ENCODE measurements around the gene PNLIPRP2. TPM values are rescaled to one million over a fixed set of nuclear protein-coding genes. Genes with fewer than 3 reads are reported as not detected.

The PNLIPRP2 gene
- total RNA-seq, 4 donors from 2014 or later: not detected

DNA sequence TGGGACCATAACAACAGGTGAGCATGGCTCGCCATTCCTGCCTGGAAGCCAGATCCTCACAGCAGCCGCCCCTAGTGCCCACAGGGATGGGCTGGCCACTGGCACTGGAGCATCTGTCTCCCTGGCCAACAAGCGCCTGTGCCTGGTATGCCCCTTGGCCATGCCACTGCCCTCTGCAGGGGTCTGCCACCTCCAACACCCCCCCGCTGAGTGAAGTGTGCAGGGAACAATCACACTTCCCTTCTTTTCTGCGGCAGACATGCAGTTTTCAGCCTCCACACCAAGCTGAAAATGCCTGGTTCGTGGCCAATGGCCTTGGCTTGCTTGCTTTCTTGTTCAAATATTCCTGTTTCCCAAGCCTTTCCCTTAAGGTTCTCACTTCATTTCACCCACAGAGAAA is 70.9 kb downstream of the PNLIPRP2 start:
- peak overlapping the region in 3 of 4 donors; percentile 9 to 48 (median 48) for H3K27ac ChIP-seq (replicated peaks in 1 of 4)
- DNase-seq (ENCODE audit: extremely low spot score): no peak
- WGBS: 58% methylated on average over 4 of the region's 6 CpGs
- peaks cover 51 to 62% (median 59%) of the 10 kb centered on the region in 4 donors for H3K4me1 ChIP-seq
- H3K4me3 ChIP-seq: no peak overlapping the region
- intact Hi-C loops (cut with DNase I): no loop called here
- H3K36me3 ChIP-seq: peaks cover 0 to 5% (median 0%) of the 10 kb centered on the region in 4 donors
- TF ChIP-seq EP300 (IDR thresholded peaks at IDR 0.05): no peak
- TF ChIP-seq POLR2AphosphoS5 (IDR thresholded peaks at IDR 0.05): no peak
- no peaks in the 10 kb centered on the region for H3K27me3 ChIP-seq
- H3K9me3 ChIP-seq: no peaks in the 10 kb centered on the region

DNA sequence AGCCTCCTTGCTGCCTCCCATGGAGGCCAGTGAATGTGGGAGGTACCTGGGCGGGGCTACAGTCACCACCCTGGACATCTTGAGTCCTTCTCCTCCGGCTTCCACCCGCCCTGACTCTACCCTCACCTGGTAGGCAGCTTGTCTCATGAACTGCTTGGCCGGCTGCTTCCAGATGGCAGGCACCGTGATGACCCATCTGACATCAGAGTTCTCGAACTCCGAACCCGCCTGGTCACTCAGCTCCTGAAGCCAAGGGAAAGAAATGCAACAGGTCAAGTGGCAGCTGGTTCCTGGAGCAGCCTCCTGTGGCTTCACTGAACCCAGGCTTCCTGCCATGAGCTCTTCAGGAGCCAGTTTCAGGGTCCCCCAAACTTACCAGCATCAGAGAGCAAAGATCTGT is 71.5 kb downstream of the PNLIPRP2 start:
- no peak for DNase-seq (ENCODE audit: extremely low spot score)
- H3K27ac ChIP-seq (replicated peaks in 1 of 4): peak overlapping the region; percentile 25 to 48 (median 42)
- H3K4me1 ChIP-seq: peaks cover 51 to 62% (median 57%) of the 10 kb centered on the region in 4 donors
- no peak overlapping the region for H3K4me3 ChIP-seq
- H3K36me3 ChIP-seq: peaks cover 0 to 6% (median 0%) of the 10 kb centered on the region in 4 donors
- H3K9me3 ChIP-seq: no peaks in the 10 kb centered on the region
- 94% methylated on average over 3 of the region's 8 CpGs for WGBS
- H3K27me3 ChIP-seq: no peaks in the 10 kb centered on the region
- intact Hi-C loops (cut with DNase I): no loop called here
- TF ChIP-seq POLR2A (IDR thresholded peaks at IDR 0.05; ENCODE audit: low read depth) (no peak), EP300 (IDR thresholded peaks at IDR 0.05) (no peak), POLR2AphosphoS5 (IDR thresholded peaks at IDR 0.05) (no peak)
- TF ChIP-seq, protein P1, sequence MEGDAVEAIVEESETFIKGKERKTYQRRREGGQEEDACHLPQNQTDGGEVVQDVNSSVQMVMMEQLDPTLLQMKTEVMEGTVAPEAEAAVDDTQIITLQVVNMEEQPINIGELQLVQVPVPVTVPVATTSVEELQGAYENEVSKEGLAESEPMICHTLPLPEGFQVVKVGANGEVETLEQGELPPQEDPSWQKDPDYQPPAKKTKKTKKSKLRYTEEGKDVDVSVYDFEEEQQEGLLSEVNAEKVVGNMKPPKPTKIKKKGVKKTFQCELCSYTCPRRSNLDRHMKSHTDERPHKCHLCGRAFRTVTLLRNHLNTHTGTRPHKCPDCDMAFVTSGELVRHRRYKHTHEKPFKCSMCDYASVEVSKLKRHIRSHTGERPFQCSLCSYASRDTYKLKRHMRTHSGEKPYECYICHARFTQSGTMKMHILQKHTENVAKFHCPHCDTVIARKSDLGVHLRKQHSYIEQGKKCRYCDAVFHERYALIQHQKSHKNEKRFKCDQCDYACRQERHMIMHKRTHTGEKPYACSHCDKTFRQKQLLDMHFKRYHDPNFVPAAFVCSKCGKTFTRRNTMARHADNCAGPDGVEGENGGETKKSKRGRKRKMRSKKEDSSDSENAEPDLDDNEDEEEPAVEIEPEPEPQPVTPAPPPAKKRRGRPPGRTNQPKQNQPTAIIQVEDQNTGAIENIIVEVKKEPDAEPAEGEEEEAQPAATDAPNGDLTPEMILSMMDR (IDR thresholded peaks at IDR 0.05): no peak

DNA sequence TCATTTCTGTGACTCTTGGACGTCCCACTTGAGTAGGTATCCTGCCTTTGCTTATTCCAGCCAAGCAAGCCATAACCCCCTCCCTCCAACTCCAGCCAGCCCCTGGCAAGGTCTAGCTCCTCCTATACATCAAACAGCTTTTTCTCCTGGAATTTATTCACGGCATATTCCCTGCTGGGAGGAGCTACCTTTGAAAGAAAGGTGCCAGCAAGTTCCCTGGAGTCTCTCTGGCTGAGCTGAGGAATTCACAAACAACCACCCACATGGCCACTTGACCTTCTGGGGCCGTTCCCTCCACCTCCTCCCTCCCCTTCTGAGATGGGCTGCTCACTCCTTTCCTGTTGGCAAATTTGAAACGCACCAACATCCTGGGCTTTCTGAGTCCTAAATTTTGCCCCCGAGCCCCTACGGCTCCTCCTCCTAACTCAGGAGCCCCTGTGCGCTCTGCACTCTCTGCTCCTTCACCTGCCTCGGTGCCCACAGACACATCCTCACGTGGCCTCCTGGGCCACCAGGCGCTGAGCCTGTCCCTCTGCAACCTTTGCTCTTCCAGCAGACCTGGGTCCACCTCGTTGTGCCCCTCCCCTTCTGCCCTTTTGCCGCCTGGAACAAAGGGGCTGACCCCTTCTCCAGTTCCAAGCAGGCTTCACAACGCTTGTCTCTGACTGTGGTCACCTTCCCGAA is 73.6 kb downstream of the PNLIPRP2 start:
- no peaks in the 10 kb centered on the region for H3K27me3 ChIP-seq
- no peak for DNase-seq (ENCODE audit: extremely low spot score)
- H3K36me3 ChIP-seq: peaks cover 0 to 22% (median 2%) of the 10 kb centered on the region in 4 donors
- H3K4me1 ChIP-seq: peaks cover 34 to 43% (median 38%) of the 10 kb centered on the region in 4 donors
- peak overlapping the region in 1 of 4 donors; percentile 1 for H3K27ac ChIP-seq (replicated peaks in 1 of 4)
- no peak for TF ChIP-seq EP300 (IDR thresholded peaks at IDR 0.05)
- no peak for TF ChIP-seq POLR2A (IDR thresholded peaks at IDR 0.05; ENCODE audit: low read depth)
- TF ChIP-seq, protein P1 (IDR thresholded peaks at IDR 0.05): no peak
- no peak for TF ChIP-seq POLR2AphosphoS5 (IDR thresholded peaks at IDR 0.05)
- H3K4me3 ChIP-seq: no peak overlapping the region
- WGBS: 64% methylated on average over 14 of the region's 14 CpGs
- intact Hi-C loops (cut with DNase I): no loop called here
- no peaks in the 10 kb centered on the region for H3K9me3 ChIP-seq

Other genes with a start within 250 kb of the PNLIPRP2 start
- under 1 TPM in 1 of 4 donors, not detected in 3; 0.17 TPM for gene PNLIPRP3, start 193.1 kb upstream of the PNLIPRP2 start, total RNA-seq
- gene PNLIP, start 75.0 kb upstream of the PNLIPRP2 start, total RNA-seq: not detected
- not detected for gene PNLIPRP1, start 30.0 kb upstream of the PNLIPRP2 start, total RNA-seq
- gene HSPA12A, start 121.6 kb downstream of the PNLIPRP2 start, total RNA-seq: 10 to 100 TPM; 16.4 to 24.5 (median 22.2) TPM
- 1 to 10 TPM in 1 of 4 donors, under 1 TPM in 2, not detected in 1; 0.17 to 1.1 (median 0.29) TPM for gene ENO4, start 228.5 kb downstream of the PNLIPRP2 start, total RNA-seq

Measured in esophagus muscularis mucosa (tissue), 4 donors.